Measurements from ENCODE around the gene IFT20. TPM values are rescaled to one million over a fixed set of nuclear protein-coding genes. Genes with fewer than 3 reads are reported as not detected.
A peak's percentile ranks its signal among the peaks of the same experiment; 100 is the strongest.

The IFT20 gene
- total and polyA plus RNA-seq, 10 donors: 28.4 to 52.8 (median 45.6) TPM

- intact Hi-C loops (cut with DNase I; ENCODE audit: low total_unique reads): no loop called here
- Histone ChIP-seq H3K27ac (peak overlapping the region; percentile 89 to 98 (median 96)), H3K27me3 (replicated peaks in 1 of 7) (no peaks in the 10 kb centered on the region), H3K4me1 (peaks cover 20 to 90% (median 68%) of the 10 kb centered on the region in 6 donors), H3K9me3 (no peaks in the 10 kb centered on the region), H3K36me3 (peaks cover 6 to 39% (median 25%) of the 10 kb centered on the region in 6 donors), H3K4me3 (peak overlapping the region; percentile 72 to 98 (median 85))
- 6 to 10% (median 9%) methylated on average over 29 of the region's 29 CpGs for WGBS, 5 donors
- DNase-seq: peak; percentile 87
- TF ChIP-seq CTCF (IDR thresholded peaks at IDR 0.05 in 8 of 11, conservative IDR thresholded peaks at IDR 0.05 in 3 of 11) (peak in 1 of 11 experiments; percentile 1), POLR2A (IDR thresholded peaks at IDR 0.05) (peak in 1 of 3 donors; percentile 83), POLR2AphosphoS5 (IDR thresholded peaks at IDR 0.05) (peak in 1 of 3 donors; percentile 87)
Observed at GRCh38 chr17:28335959-28336871, 943 bp upstream of the IFT20 start.

GRCh38 chr17:28334666-28335200 is 539 bp downstream of the IFT20 start:
- Histone ChIP-seq H3K27ac (peak overlapping the region; percentile 45 to 98 (median 96)), H3K4me1 (peaks cover 20 to 75% (median 56%) of the 10 kb centered on the region in 6 donors), H3K27me3 (replicated peaks in 1 of 7) (no peaks in the 10 kb centered on the region), H3K4me3 (peak overlapping the region; percentile 72 to 98 (median 84)), H3K9me3 (no peaks in the 10 kb centered on the region), H3K36me3 (peaks cover 4 to 39% (median 27%) of the 10 kb centered on the region in 6 donors)
- TF ChIP-seq POLR2AphosphoS5 (IDR thresholded peaks at IDR 0.05) (no peak), POLR2A (IDR thresholded peaks at IDR 0.05) (no peak), CTCF (IDR thresholded peaks at IDR 0.05 in 8 of 11, conservative IDR thresholded peaks at IDR 0.05 in 3 of 11) (no peak)
- intact Hi-C loops (cut with DNase I; ENCODE audit: low total_unique reads): no loop called here
- DNase-seq: no peak
- WGBS, 5 donors: 12 to 15% (median 12%) methylated on average over 17 to 18 of the region's 18 CpGs

GRCh38 chr17:28334171-28334570 is 1.1 kb downstream of the IFT20 start:
- no peaks in the 10 kb centered on the region for H3K27me3 ChIP-seq (replicated peaks in 1 of 7)
- intact Hi-C loops (cut with DNase I; ENCODE audit: low total_unique reads): no loop called here
- WGBS, 5 donors: 40 to 64% (median 47%) methylated on average over 6 of the region's 6 CpGs
- H3K4me3 ChIP-seq: peak overlapping the region in 6 of 8 donors; percentile 72 to 98 (median 88)
- H3K36me3 ChIP-seq: peaks cover 4 to 39% (median 29%) of the 10 kb centered on the region in 6 donors
- DNase-seq: no peak
- TF ChIP-seq POLR2AphosphoS5 (IDR thresholded peaks at IDR 0.05) (peak in 1 of 3 donors; percentile 59), CTCF (IDR thresholded peaks at IDR 0.05 in 8 of 11, conservative IDR thresholded peaks at IDR 0.05 in 3 of 11) (no peak)
- no peaks in the 10 kb centered on the region for H3K9me3 ChIP-seq
- H3K27ac ChIP-seq: peak overlapping the region in 7 of 8 donors; percentile 94 to 98 (median 96)
- peaks cover 20 to 69% (median 51%) of the 10 kb centered on the region in 6 donors for H3K4me1 ChIP-seq
